B cell (primary cell): ENCODE data around the gene PALLD. TPM values are rescaled to one million over a fixed set of nuclear protein-coding genes. Genes with fewer than 3 reads are reported as not detected.

Experiments
- ATAC-seq: fragments of 200-7000 bp; cut with Tn5 transposase; one replicate; pipeline ENCODE4 v1.10.0; 2021; ENCODE audit warnings: low read depth, mild to moderate bottlenecking, moderate number of reproducible peaks, moderate library complexity
- CTCF ChIA-PET: fragments of 350-600 bp; sonication (Branson Sonifier 250); formaldehyde crosslinking; loops from one replicate; lab custom pipeline; 2021; ENCODE audit warnings: antibody characterized with exemption, inconsistent platforms; lab: Charles Lee
- POLR2A ChIA-PET: fragments of 350-600 bp; sonication (Branson Sonifier 250); formaldehyde crosslinking; loops from one replicate; lab custom pipeline; 2021; ENCODE audit warnings: antibody characterized with exemption; lab: Charles Lee
- DNase-seq: peaks from one replicate; pipeline ENCODE4 v3.0.0; 2013
- H2AFZ ChIP-seq: 2 replicates; pipeline ENCODE4 v1.6.1; 2012; ENCODE audit warnings: mild to moderate bottlenecking, low read depth, low read length; ENCODE audit not compliant: insufficient read depth, poor library complexity, severe bottlenecking
- H3K27ac ChIP-seq, 2 donors: 1 replicate in 1 of 2; 2 replicates in 1 of 2; pipeline ENCODE4 v1.5.1; 2012 to 2013; ENCODE audit warnings: low read length in 2 of 2, mild to moderate bottlenecking in 2 of 2, moderate library complexity in 1 of 2
- H3K27me3 ChIP-seq, 4 experiments: fragments of 200-600 bp in 1 of 4; sonication (generic) in 1 of 4; replicated peaks in 1 of 4; 1 replicate in 2 of 4; 2 replicates in 2 of 4; pipeline versions ENCODE4 v1.6.1 to v1.7.0; 2013 to 2016; ENCODE audit warnings: low read length in 3 of 4, mild to moderate bottlenecking in 2 of 4, mixed read lengths in 1 of 4, moderate library complexity in 1 of 4; ENCODE audit not compliant: insufficient read depth in 4 of 4, control insufficient read depth in 3 of 4; ENCODE audit errors: control extremely low read depth in 1 of 4
- H3K36me3 ChIP-seq, 2 experiments: replicated peaks in 1 of 2; 1 replicate in 1 of 2; 2 replicates in 1 of 2; pipeline versions ENCODE4 v1.6.1 to v1.7.1; 2013; ENCODE audit warnings: low read length in 1 of 2; ENCODE audit not compliant: insufficient read depth in 2 of 2, control insufficient read depth in 1 of 2; ENCODE audit errors: control extremely low read depth in 1 of 2, extremely low read depth in 1 of 2
- H3K4me1 ChIP-seq, 2 donors: fragments of 200-600 bp in 1 of 2; sonication (generic) in 1 of 2; 1 replicate in 1 of 2; 2 replicates in 1 of 2; pipeline versions ENCODE4 v1.5.1 to v1.6.1; 2013 to 2017; ENCODE audit warnings: low read length in 2 of 2; ENCODE audit not compliant: control insufficient read depth in 2 of 2, insufficient read depth in 2 of 2
- H3K4me2 ChIP-seq: replicated peaks from 2 replicates; pipeline ENCODE3; 2012; ENCODE audit warnings: mild to moderate bottlenecking, low read depth, low read length; ENCODE audit not compliant: poor library complexity, severe bottlenecking
- H3K4me3 ChIP-seq, 5 experiments: fragments of 200-600 bp in 1 of 5; sonication (generic) in 1 of 5; 1 replicate in 3 of 5; 2 replicates in 2 of 5; pipeline versions ENCODE4 v1.5.1 to v1.7.0; 2011 to 2016; ENCODE audit warnings: low read length in 4 of 5, mild to moderate bottlenecking in 4 of 5, low read depth in 2 of 5, control low read depth in 1 of 5, moderate library complexity in 1 of 5; ENCODE audit not compliant: insufficient read depth in 1 of 5; ENCODE audit errors: control extremely low read depth in 1 of 5, extremely low read depth in 1 of 5
- H3K79me2 ChIP-seq: fragments of 200-600 bp; sonication (generic); one replicate; pipeline ENCODE4 v1.6.0; 2016; ENCODE audit warnings: low read length; ENCODE audit not compliant: control insufficient read depth, insufficient read depth
- H3K9ac ChIP-seq: fragments of 200-600 bp; sonication (generic); 2 replicates; pipeline ENCODE4 v1.6.1; 2017; ENCODE audit warnings: mild to moderate bottlenecking, low read length, moderate library complexity
- H3K9me3 ChIP-seq, 3 donors: one replicate each; pipeline versions ENCODE4 v1.6.1 to v1.7.1; 2013; ENCODE audit warnings: low read length in 2 of 3; ENCODE audit not compliant: control insufficient read depth in 2 of 3, insufficient read depth in 1 of 3; ENCODE audit errors: control extremely low read depth in 1 of 3
- H4K20me1 ChIP-seq: 2 replicates; pipeline ENCODE4 v1.6.0; 2012; ENCODE audit warnings: mild to moderate bottlenecking, low read length; ENCODE audit not compliant: insufficient read depth, control insufficient read depth, poor library complexity, severe bottlenecking
- H3K27ac Mint-ChIP-seq: one replicate; pipeline ENCODE4 v1.8.0; 2021; ENCODE audit warnings: mixed read lengths
- H3K27me3 Mint-ChIP-seq: one replicate; pipeline ENCODE4 v1.8.0; 2021; ENCODE audit warnings: mixed read lengths
- H3K4me1 Mint-ChIP-seq: one replicate; pipeline ENCODE4 v1.8.0; 2021; ENCODE audit warnings: mixed read lengths
- H3K4me3 Mint-ChIP-seq: one replicate; pipeline ENCODE4 v1.8.0; 2021; ENCODE audit warnings: mixed read lengths
- H3K9me3 Mint-ChIP-seq: one replicate; pipeline ENCODE4 v1.8.0; 2022; ENCODE audit warnings: mixed read lengths; ENCODE audit not compliant: insufficient read depth
- CTCF ChIP-seq: fragments of 200-600 bp; IDR thresholded peaks from one replicate; pipeline ENCODE4 v1.8.0; 2022; ENCODE audit warnings: antibody characterized with exemption, mild to moderate bottlenecking
- EZH2 ChIP-seq: IDR thresholded peaks from 2 replicates; pipeline ENCODE4 v1.6.1; 2012; ENCODE audit warnings: borderline replicate concordance, low read depth, mild to moderate bottlenecking, moderate library complexity, low read length; ENCODE audit not compliant: insufficient read depth, poor library complexity, severe bottlenecking
- WGBS: methylation state at CpG from one replicate; pipeline ENCODE4 v1.1.5; 2013; ENCODE audit warnings: missing lambda C conversion rate; ENCODE audit not compliant: insufficient coverage; 5-methylcytosine and 5-hydroxymethylcytosine counted together
- intact Hi-C: fragments of 100-400 bp; cut with micrococcal nuclease; formaldehyde crosslinking; loops from one replicate; pipeline ENCODE4 v1.10.0; 2022
- polyA plus RNA-seq: library from polyadenylated mRNA; depleted of rRNA; stranded (reverse); fragments of >200 nt; gene quantifications from 2 replicates; pipeline ENCODE4 v1.2.3, GENCODE V29; 2012
- total RNA-seq, 2 donors: library from RNA; stranded (reverse); fragments of 120-200 nt in 1 of 2; gene quantifications; 1 replicate in 1 of 2; 2 replicates in 1 of 2; pipeline versions ENCODE4 v1.2.3 to v1.2.4, GENCODE V29; 2013 to 2022

PALLD gene
- total and polyA plus RNA-seq, 2 donors (not counting 1 experiment from before 2014, with no cell fraction given) = 0.63 to 0.71 TPM

GRCh38 chr4:168797194-168797593 lies 300.3 kb downstream of the PALLD start:
- Mint-ChIP-seq H3K27me3 (peaks cover 9% of the 10 kb centered on the region), H3K4me3 (no peak overlapping the region), H3K27ac (no peak overlapping the region), H3K4me1 (no peaks in the 10 kb centered on the region), H3K9me3 (peaks cover 3% of the 10 kb centered on the region)
- DNase-seq (no peak), ATAC-seq (no peak)
- Histone ChIP-seq H3K4me3 (no peak overlapping the region), H4K20me1 (no peaks in the 10 kb centered on the region), H3K79me2 (no peaks in the 10 kb centered on the region), H3K27me3 (no peaks in the 10 kb centered on the region), H2AFZ (no peak overlapping the region), H3K36me3 (no peaks in the 10 kb centered on the region), H3K4me1 (no peaks in the 10 kb centered on the region), H3K9me3 (peaks cover 0 to 4% (median 0%) of the 10 kb centered on the region in 3 donors), H3K4me2 (no peak overlapping the region), H3K9ac (no peak overlapping the region), H3K27ac (no peak overlapping the region)
- intact Hi-C loops = no loop called here
- no peak for TF ChIP-seq CTCF
- no peak for TF ChIP-seq EZH2
- POLR2A ChIA-PET = no interaction called here
- CTCF ChIA-PET = no interaction called here
- no CpG with 5 or more reads among the region's 4 CpGs for WGBS

- Histone ChIP-seq H3K4me1 (no peaks in the 10 kb centered on the region), H3K4me2 (no peak overlapping the region), H3K27me3 (no peaks in the 10 kb centered on the region), H4K20me1 (no peaks in the 10 kb centered on the region), H3K9me3 (peaks cover 0 to 4% (median 0%) of the 10 kb centered on the region in 3 donors), H3K36me3 (no peaks in the 10 kb centered on the region), H3K9ac (no peak overlapping the region), H3K27ac (no peak overlapping the region), H3K4me3 (no peak overlapping the region), H3K79me2 (no peaks in the 10 kb centered on the region), H2AFZ (no peak overlapping the region)
- Mint-ChIP-seq H3K27me3 (peaks cover 10% of the 10 kb centered on the region), H3K9me3 (peaks cover 4% of the 10 kb centered on the region), H3K4me3 (no peak overlapping the region), H3K27ac (no peak overlapping the region), H3K4me1 (no peaks in the 10 kb centered on the region)
- ChIA-PET CTCF (no interaction called here), POLR2A (no interaction called here)
- 56% methylated on average over 2 of the region's 5 CpGs for WGBS
- intact Hi-C loops = no loop called here
- ATAC-seq (no peak), DNase-seq (no peak)
- no peak for TF ChIP-seq CTCF
- TF ChIP-seq EZH2 = no peak
Measured at GRCh38 chr4:168797738-168798375, 301.0 kb downstream of the PALLD start.
